Ascending aorta (tissue), 2 donors: ENCODE measurements around the gene CUTC. TPM values are rescaled to one million over a fixed set of nuclear protein-coding genes. Genes with fewer than 3 reads are reported as not detected.
"Not testable (repeated sequence)": the region's sequence is repeated elsewhere in the genome, so short reads cannot be mapped to it uniquely, and the experiment has no call there.

Source experiments
- DNase-seq, 2 donors: peaks; one replicate each; pipeline ENCODE4 v3.0.0-alpha.2; 2019; ENCODE audit warnings: low spot score in 2 of 2
- H3K27ac ChIP-seq, 2 donors: fragments of 200-600 bp; sonication (generic); one replicate each; pipeline ENCODE4 v1.5.1; 2016 to 2017; ENCODE audit warnings: mild to moderate bottlenecking in 1 of 2
- H3K27me3 ChIP-seq: fragments of 200-600 bp; sonication (generic); one replicate; pipeline ENCODE4 v1.5.1; 2017
- H3K36me3 ChIP-seq, 2 donors: fragments of 200-600 bp; sonication (generic); one replicate each; pipeline ENCODE4 v1.5.1; 2016
- H3K4me1 ChIP-seq, 2 donors: fragments of 200-600 bp; sonication (generic); one replicate each; pipeline ENCODE4 v1.5.1; 2016 to 2017; ENCODE audit warnings: mild to moderate bottlenecking in 1 of 2
- H3K4me3 ChIP-seq, 2 donors: fragments of 200-600 bp; sonication (generic); one replicate each; pipeline ENCODE4 v1.5.1; 2016 to 2017; ENCODE audit warnings: mild to moderate bottlenecking in 1 of 2
- H3K9me3 ChIP-seq, 2 donors: fragments of 200-600 bp; sonication (generic); one replicate each; pipeline ENCODE4 v1.5.1; 2016
- CTCF ChIP-seq, 3 experiments: fragments of 200-600 bp in 2 of 3; fragments of 450-650 bp in 1 of 3; sonication (generic) in 2 of 3; IDR thresholded peaks; one replicate each; pipeline ENCODE4 v1.5.1; 2016 to 2019; ENCODE audit warnings: antibody characterized with exemption in 3 of 3, mild to moderate bottlenecking in 1 of 3, moderate library complexity in 1 of 3
- intact Hi-C: fragments of 100-400 bp; cut with DNase I; formaldehyde crosslinking; loops from one replicate; pipeline ENCODE4 v1.15.1; 2023
- total RNA-seq: library from RNA; depleted of rRNA; stranded (reverse); fragments of >200 nt; gene quantifications from one replicate; pipeline ENCODE4 v1.1.0, GENCODE V29; 2016

The CUTC gene
- total RNA-seq, 1 donor from 2014 or later, result 8.0 TPM

DNA sequence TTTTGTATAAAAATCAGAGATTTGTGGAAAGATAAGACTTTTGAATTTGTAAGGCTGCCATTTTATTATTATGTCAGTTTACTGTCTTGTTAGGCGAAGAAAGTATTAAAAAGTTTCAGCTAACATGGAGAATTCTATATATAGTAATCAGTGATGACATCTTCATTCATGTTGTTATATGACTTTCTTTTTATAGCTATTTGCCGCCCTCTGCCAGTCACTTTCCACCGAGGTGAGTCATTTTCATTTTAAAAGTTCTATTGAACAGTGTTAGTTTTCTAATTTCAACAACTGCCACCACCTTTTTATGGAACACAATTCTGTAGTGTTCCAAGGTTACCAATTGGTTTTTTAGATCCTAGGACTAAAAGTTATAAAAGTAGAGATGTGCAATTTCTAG is 11.8 kb downstream of the CUTC start:
- no peaks in the 10 kb centered on the region for H3K27me3 ChIP-seq
- H3K9me3 ChIP-seq, result peaks cover 11 to 16% of the 10 kb centered on the region in 2 donors
- H3K4me3 ChIP-seq, result no peak overlapping the region
- DNase-seq, result no peak
- H3K4me1 ChIP-seq, result no peaks in the 10 kb centered on the region
- H3K36me3 ChIP-seq, result peaks cover 75 to 92% of the 10 kb centered on the region in 2 donors
- intact Hi-C loops, result no loop called here
- H3K27ac ChIP-seq, result peak overlapping the region in 1 of 2 donors; percentile 24
- no peak for TF ChIP-seq CTCF (IDR thresholded peaks at IDR 0.05)

DNA sequence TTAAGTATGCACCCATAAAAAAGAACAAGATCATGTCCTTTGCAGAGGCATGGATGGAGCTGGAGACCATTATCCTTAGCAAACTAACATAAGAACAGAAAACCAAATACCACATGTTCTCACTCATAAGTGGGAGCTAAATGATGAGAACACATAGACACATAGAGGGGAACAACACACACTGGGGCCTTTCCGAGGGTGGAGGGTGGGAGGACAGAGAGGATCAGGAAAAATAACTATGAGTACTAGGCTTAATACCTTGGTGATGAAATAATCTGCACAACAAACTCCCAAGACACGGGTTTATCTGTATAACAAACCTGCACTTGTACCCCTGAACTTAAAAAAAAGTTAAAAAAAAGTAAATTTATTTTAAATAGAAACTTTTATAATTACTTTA is 14.1 kb downstream of the CUTC start:
- intact Hi-C loops, result not testable (repeated sequence)

GRCh38 chr10:99748823-99749451 is 16.9 kb downstream of the CUTC start:
- intact Hi-C loops, result no loop called here
- no peak overlapping the region for H3K27ac ChIP-seq
- DNase-seq, result no peak
- H3K36me3 ChIP-seq, result peaks cover 63 to 73% of the 10 kb centered on the region in 2 donors
- H3K9me3 ChIP-seq, result no peaks in the 10 kb centered on the region
- TF ChIP-seq CTCF (IDR thresholded peaks at IDR 0.05), result no peak
- H3K27me3 ChIP-seq, result no peaks in the 10 kb centered on the region
- H3K4me1 ChIP-seq, result no peaks in the 10 kb centered on the region
- no peak overlapping the region for H3K4me3 ChIP-seq

More for the DNA sequence above, 14.1 kb downstream of the CUTC start:
- H3K9me3 ChIP-seq, H3K4me3 ChIP-seq, H3K27me3 ChIP-seq, H3K27ac ChIP-seq, H3K4me1 ChIP-seq, DNase-seq: not testable (repeated sequence)
- peaks cover 59 to 72% of the 10 kb centered on the region in 2 donors for H3K36me3 ChIP-seq

DNA sequence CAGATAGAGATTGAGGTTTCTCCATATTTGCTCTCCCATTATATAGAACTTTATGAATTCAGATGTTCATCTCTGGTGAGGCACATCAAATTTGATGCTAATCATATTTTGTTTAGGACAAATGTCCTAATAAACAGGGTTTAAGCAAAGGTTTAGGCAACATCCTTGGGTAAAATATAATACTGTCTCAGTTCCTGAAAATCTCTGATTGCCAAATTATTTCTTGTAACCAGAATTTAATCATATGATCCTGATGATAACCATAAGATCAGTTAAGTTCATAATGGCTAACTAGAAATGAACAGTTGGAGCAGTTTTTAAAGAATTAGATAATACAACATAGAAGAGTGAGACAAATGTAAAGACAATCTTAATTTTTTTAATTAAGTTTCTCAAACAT is 18.6 kb downstream of the CUTC start:
- Histone ChIP-seq H3K9me3 (no peaks in the 10 kb centered on the region), H3K4me3 (no peak overlapping the region), H3K27ac (no peak overlapping the region), H3K27me3 (no peaks in the 10 kb centered on the region), H3K36me3 (peaks cover 67 to 73% of the 10 kb centered on the region in 2 donors), H3K4me1 (no peaks in the 10 kb centered on the region)
- no peak for TF ChIP-seq CTCF (IDR thresholded peaks at IDR 0.05)
- no peak for DNase-seq
- intact Hi-C loops, result no loop called here

DNA sequence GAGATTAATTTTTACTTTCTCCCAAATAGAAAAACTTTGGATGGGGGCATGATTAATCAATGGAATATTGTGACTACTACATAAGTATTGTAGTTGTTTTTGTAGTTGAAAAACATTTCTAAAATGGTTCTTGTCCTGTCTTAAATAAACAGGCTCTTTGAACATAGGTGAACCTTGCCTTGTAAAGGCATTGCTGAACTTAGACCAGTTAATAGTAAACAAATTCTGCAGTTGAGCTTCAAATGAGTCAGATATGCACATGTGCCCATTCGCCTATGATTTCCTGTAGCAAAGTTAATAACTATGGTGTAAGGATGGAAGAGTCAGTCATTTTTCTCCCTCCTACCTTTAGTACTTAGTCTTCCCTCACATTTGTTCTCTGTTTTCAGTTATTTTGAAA is 22.6 kb downstream of the CUTC start:
- Histone ChIP-seq H3K4me1 (no peaks in the 10 kb centered on the region), H3K4me3 (no peak overlapping the region), H3K36me3 (peaks cover 65 to 86% of the 10 kb centered on the region in 2 donors), H3K9me3 (no peaks in the 10 kb centered on the region), H3K27ac (no peak overlapping the region), H3K27me3 (no peaks in the 10 kb centered on the region)
- no peak for TF ChIP-seq CTCF (IDR thresholded peaks at IDR 0.05)
- no peak for DNase-seq
- intact Hi-C loops, result no loop called here

DNA sequence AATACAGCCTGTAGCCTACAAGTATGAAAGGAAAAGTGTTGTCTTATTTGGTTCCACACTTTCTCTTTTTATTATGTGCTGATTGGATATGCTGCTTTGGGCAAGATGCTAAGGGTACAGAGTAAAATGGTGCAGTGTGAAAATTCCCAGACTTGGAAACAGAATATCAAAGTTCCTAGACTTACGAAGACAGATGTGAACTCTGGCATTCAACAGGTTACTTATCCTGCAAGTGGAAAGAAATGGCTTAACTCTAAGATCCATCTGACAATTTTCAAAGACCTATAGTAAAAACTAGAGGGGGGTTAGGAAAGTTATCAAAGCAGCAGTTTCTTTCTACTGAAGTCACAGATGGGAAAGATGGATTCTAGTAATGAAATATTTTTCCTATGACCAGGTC is 24.1 kb downstream of the CUTC start:
- no peak overlapping the region for H3K27ac ChIP-seq
- intact Hi-C loops, result no loop called here
- H3K4me1 ChIP-seq, result no peaks in the 10 kb centered on the region
- DNase-seq, result no peak
- no peak for TF ChIP-seq CTCF (IDR thresholded peaks at IDR 0.05)
- H3K36me3 ChIP-seq, result peaks cover 67 to 97% of the 10 kb centered on the region in 2 donors
- no peaks in the 10 kb centered on the region for H3K27me3 ChIP-seq
- H3K4me3 ChIP-seq, result no peak overlapping the region
- H3K9me3 ChIP-seq, result no peaks in the 10 kb centered on the region
